Astrocyte (in vitro differentiated cells and primary cell): ENCODE results near the gene LIN9. TPM values are rescaled to one million over a fixed set of nuclear protein-coding genes. Genes with fewer than 3 reads are reported as not detected.

ENCODE experiments used
- DNase-seq: peaks from one replicate; pipeline ENCODE4 v3.0.0-alpha.2; 2010; ENCODE audit warnings: low read depth
- FAIRE-seq: peaks from 2 replicates; lab custom pipeline; 2011; peaks lifted over from hg19 to GRCh38; lab: Jason Lieb, UNC
- H2AFZ ChIP-seq: 2 replicates; pipeline ENCODE4 v1.6.0; 2012; ENCODE audit warnings: low read depth, low read length, inconsistent platforms
- H3K27ac ChIP-seq: 2 replicates; pipeline ENCODE4 v1.5.1; 2011; ENCODE audit warnings: low read depth, low read length, inconsistent platforms
- H3K27me3 ChIP-seq: 2 replicates; pipeline ENCODE4 v1.6.0; 2011; ENCODE audit warnings: low read length, inconsistent platforms; ENCODE audit not compliant: insufficient read depth
- H3K36me3 ChIP-seq: 2 replicates; pipeline ENCODE4 v1.5.1; 2011; ENCODE audit warnings: low read length, inconsistent platforms; ENCODE audit not compliant: insufficient read depth
- H3K4me1 ChIP-seq: 2 replicates; pipeline ENCODE4 v1.5.1; 2011; ENCODE audit warnings: low read length, inconsistent platforms; ENCODE audit not compliant: insufficient read depth
- H3K4me2 ChIP-seq: 2 replicates; pipeline ENCODE4 v1.6.0; 2012; ENCODE audit warnings: low read length, inconsistent platforms
- H3K4me3 ChIP-seq: 2 replicates; pipeline ENCODE4 v1.5.1; 2011; ENCODE audit warnings: low read depth, mild to moderate bottlenecking, low read length, inconsistent platforms; ENCODE audit not compliant: insufficient read depth
- H3K79me2 ChIP-seq: 2 replicates; pipeline ENCODE4 v1.6.0; 2012; ENCODE audit warnings: mild to moderate bottlenecking, low read length, inconsistent platforms; ENCODE audit not compliant: insufficient read depth
- H3K9ac ChIP-seq: 2 replicates; pipeline ENCODE4 v1.6.0; 2012; ENCODE audit warnings: mild to moderate bottlenecking, low read length, inconsistent platforms
- H3K9me3 ChIP-seq: 2 replicates; pipeline ENCODE4 v1.5.1; 2012; ENCODE audit warnings: low read depth, mild to moderate bottlenecking, low read length, inconsistent platforms; ENCODE audit not compliant: insufficient read depth
- H4K20me1 ChIP-seq: 2 replicates; pipeline ENCODE4 v1.6.0; 2012; ENCODE audit warnings: low read length, inconsistent platforms; ENCODE audit not compliant: insufficient read depth
- H3K27ac Mint-ChIP-seq: one replicate; pipeline ENCODE4 v1.8.0; 2021; ENCODE audit warnings: mild to moderate bottlenecking, mixed read lengths; ENCODE audit not compliant: unreplicated experiment
- H3K27me3 Mint-ChIP-seq: one replicate; pipeline ENCODE4 v1.8.0; 2021; ENCODE audit warnings: low read depth, mixed read lengths; ENCODE audit not compliant: unreplicated experiment
- H3K36me3 Mint-ChIP-seq: one replicate; pipeline ENCODE4 v1.8.0; 2021; ENCODE audit warnings: low read depth, mixed read lengths; ENCODE audit not compliant: unreplicated experiment
- H3K4me1 Mint-ChIP-seq: one replicate; pipeline ENCODE4 v1.8.0; 2021; ENCODE audit warnings: low read depth, mixed read lengths; ENCODE audit not compliant: unreplicated experiment
- H3K4me3 Mint-ChIP-seq: one replicate; pipeline ENCODE4 v1.8.0; 2021; ENCODE audit warnings: mild to moderate bottlenecking, moderate library complexity, mixed read lengths; ENCODE audit not compliant: unreplicated experiment
- H3K9me3 Mint-ChIP-seq: one replicate; pipeline ENCODE4 v1.8.0; 2021; ENCODE audit warnings: mild to moderate bottlenecking, mixed read lengths; ENCODE audit not compliant: unreplicated experiment
- CTCF ChIP-seq: IDR thresholded peaks from 2 replicates; pipeline ENCODE4 v1.5.1; 2011; ENCODE audit warnings: low read depth, mild to moderate bottlenecking, inconsistent platforms, low read length, moderate library complexity; ENCODE audit not compliant: insufficient read depth
- EZH2 ChIP-seq: IDR thresholded peaks from 2 replicates; pipeline ENCODE4 v1.6.1; 2012; ENCODE audit warnings: mild to moderate bottlenecking, low read length, inconsistent platforms; ENCODE audit not compliant: insufficient read depth
- total RNA-seq: library from RNA; stranded (reverse); gene quantifications from 2 replicates; pipeline ENCODE4 v1.2.1, GENCODE V29; 2021

LIN9 gene
- total RNA-seq, 1 donor from 2014 or later, result 4.0 TPM

GRCh38 chr1:226349801-226350518 lies 41.0 kb upstream of the LIN9 start:
- H3K79me2 ChIP-seq, result no peaks in the 10 kb centered on the region
- DNase-seq (no peak), FAIRE-seq (no peak)
- no peak overlapping the region for H3K4me3 ChIP-seq
- peaks cover 3% of the 10 kb centered on the region for H3K4me1 ChIP-seq
- peaks cover 7% of the 10 kb centered on the region for H3K27me3 Mint-ChIP-seq
- H3K36me3 Mint-ChIP-seq, result no peaks in the 10 kb centered on the region
- no peak overlapping the region for H3K27ac Mint-ChIP-seq
- H3K9me3 Mint-ChIP-seq, result no peaks in the 10 kb centered on the region
- no peaks in the 10 kb centered on the region for H4K20me1 ChIP-seq
- peaks cover 3% of the 10 kb centered on the region for H3K4me1 Mint-ChIP-seq
- TF ChIP-seq CTCF (no peak), EZH2 (no peak)
- no peak overlapping the region for H3K4me2 ChIP-seq
- H3K36me3 ChIP-seq, result no peaks in the 10 kb centered on the region
- no peak overlapping the region for H3K4me3 Mint-ChIP-seq
- H3K27ac ChIP-seq, result no peak overlapping the region
- no peak overlapping the region for H3K9ac ChIP-seq
- no peaks in the 10 kb centered on the region for H3K27me3 ChIP-seq
- H2AFZ ChIP-seq, result peak overlapping the region; percentile 23
- no peaks in the 10 kb centered on the region for H3K9me3 ChIP-seq

GRCh38 chr1:226349081-226349480 lies 40.1 kb upstream of the LIN9 start:
- no peak for FAIRE-seq
- H3K9ac ChIP-seq, result no peak overlapping the region
- H3K4me2 ChIP-seq, result no peak overlapping the region
- no peak overlapping the region for H2AFZ ChIP-seq
- no peaks in the 10 kb centered on the region for H3K79me2 ChIP-seq
- no peaks in the 10 kb centered on the region for H3K9me3 ChIP-seq
- H3K36me3 ChIP-seq, result no peaks in the 10 kb centered on the region
- H3K27me3 ChIP-seq, result no peaks in the 10 kb centered on the region
- Mint-ChIP-seq H3K27me3 (peaks cover 8% of the 10 kb centered on the region), H3K36me3 (no peaks in the 10 kb centered on the region), H3K4me3 (no peak overlapping the region), H3K27ac (no peak overlapping the region), H3K9me3 (no peaks in the 10 kb centered on the region), H3K4me1 (peaks cover 3% of the 10 kb centered on the region)
- H3K4me1 ChIP-seq, result peaks cover 3% of the 10 kb centered on the region
- DNase-seq, result no peak
- TF ChIP-seq CTCF (no peak), EZH2 (no peak)
- no peaks in the 10 kb centered on the region for H4K20me1 ChIP-seq
- no peak overlapping the region for H3K27ac ChIP-seq
- H3K4me3 ChIP-seq, result no peak overlapping the region
